Adipocyte (in vitro differentiated cells): ENCODE data around the gene NAV2.

Experiments used
- DNase-seq: peaks from one replicate; pipeline ENCODE4 v3.0.0-alpha.2; 2015; ENCODE audit warnings: low read depth
- H3K27me3 ChIP-seq: replicated peaks from 2 replicates; pipeline ENCODE4 v1.7.0; 2013; ENCODE audit warnings: mild to moderate bottlenecking, low read length, moderate library complexity; ENCODE audit not compliant: control insufficient read depth, insufficient read depth
- H3K36me3 ChIP-seq: 2 replicates; pipeline ENCODE4 v1.7.0; 2013; ENCODE audit warnings: low read length, mild to moderate bottlenecking, moderate library complexity; ENCODE audit not compliant: control insufficient read depth, insufficient read depth, severe bottlenecking
- H3K4me1 ChIP-seq: 2 replicates; pipeline ENCODE4 v1.7.0; 2013; ENCODE audit warnings: mild to moderate bottlenecking, low read length, moderate library complexity; ENCODE audit not compliant: control insufficient read depth, insufficient read depth
- H3K4me3 ChIP-seq: 2 replicates; pipeline ENCODE4 v1.7.0; 2013; ENCODE audit warnings: mild to moderate bottlenecking, low read length, moderate library complexity
- H3K9ac ChIP-seq: 2 replicates; pipeline ENCODE4 v1.7.0; 2013; ENCODE audit warnings: mild to moderate bottlenecking, low read length, moderate library complexity
- H3K9me3 ChIP-seq: 2 replicates; pipeline ENCODE4 v1.7.0; 2013; ENCODE audit warnings: mild to moderate bottlenecking, low read length, moderate library complexity; ENCODE audit not compliant: control insufficient read depth

NAV2 gene

GRCh38 chr11:20112291-20113148, 399.9 kb downstream of the NAV2 start:
- Histone ChIP-seq H3K4me3 (no peak overlapping the region), H3K36me3 (peaks cover 77% of the 10 kb centered on the region)

DNA sequence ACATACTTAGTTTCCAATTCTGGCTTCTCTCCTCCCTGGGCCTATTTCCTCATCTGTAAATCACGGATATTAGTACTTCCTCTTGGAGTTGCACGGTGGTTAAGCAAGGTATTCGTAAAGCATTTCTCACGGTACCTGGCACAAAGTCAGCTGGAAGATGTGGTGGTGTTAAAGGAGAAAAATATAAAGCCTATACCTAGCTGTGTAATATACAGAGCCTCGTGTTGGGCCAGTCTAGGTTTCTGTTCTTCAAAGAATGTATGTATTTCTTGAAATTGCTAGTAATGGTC, 400.5 kb downstream of the NAV2 start:
- H3K4me3 ChIP-seq, result no peak overlapping the region
- H3K27me3 ChIP-seq, result no peaks in the 10 kb centered on the region
- peaks cover 77% of the 10 kb centered on the region for H3K36me3 ChIP-seq
- H3K4me1 ChIP-seq, result peaks cover 47% of the 10 kb centered on the region
- H3K9me3 ChIP-seq, result no peaks in the 10 kb centered on the region
- H3K9ac ChIP-seq, result peak overlapping the region; percentile 61
- DNase-seq, result no peak

More at GRCh38 chr11:20112291-20113148, 399.9 kb downstream of the NAV2 start:
- H3K9me3 ChIP-seq, result no peaks in the 10 kb centered on the region
- peak overlapping the region; percentile 61 for H3K9ac ChIP-seq
- peak; percentile 94 for DNase-seq
- H3K4me1 ChIP-seq, result peaks cover 47% of the 10 kb centered on the region
- no peaks in the 10 kb centered on the region for H3K27me3 ChIP-seq

GRCh38 chr11:20114588-20114987, 402.0 kb downstream of the NAV2 start:
- DNase-seq, result no peak
- Histone ChIP-seq H3K36me3 (peaks cover 77% of the 10 kb centered on the region), H3K4me3 (no peak overlapping the region), H3K27me3 (no peaks in the 10 kb centered on the region), H3K9ac (no peak overlapping the region), H3K9me3 (no peaks in the 10 kb centered on the region), H3K4me1 (peaks cover 37% of the 10 kb centered on the region)

DNA sequence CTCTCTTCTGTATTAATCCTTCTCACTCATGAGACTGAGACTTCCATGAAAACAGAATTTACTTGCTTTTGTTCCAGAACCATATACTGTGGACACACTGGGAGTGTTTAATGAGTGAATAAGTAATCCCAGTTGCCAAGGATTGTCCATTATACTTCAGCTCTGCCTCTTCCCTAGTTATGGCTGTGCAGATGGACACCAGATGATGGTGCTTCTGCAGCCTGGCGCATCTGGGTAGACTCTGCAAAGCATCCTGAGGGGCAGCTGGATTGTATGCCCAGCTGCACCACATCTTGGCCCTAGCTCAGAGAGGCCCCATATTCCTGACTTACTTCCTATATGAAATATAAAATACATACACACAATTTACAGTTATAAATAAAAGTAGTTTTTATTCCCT, 404.2 kb downstream of the NAV2 start:
- Histone ChIP-seq H3K27me3 (no peaks in the 10 kb centered on the region), H3K9ac (no peak overlapping the region), H3K4me1 (peaks cover 15% of the 10 kb centered on the region), H3K9me3 (no peaks in the 10 kb centered on the region), H3K4me3 (no peak overlapping the region), H3K36me3 (peaks cover 80% of the 10 kb centered on the region)
- no peak for DNase-seq

DNA sequence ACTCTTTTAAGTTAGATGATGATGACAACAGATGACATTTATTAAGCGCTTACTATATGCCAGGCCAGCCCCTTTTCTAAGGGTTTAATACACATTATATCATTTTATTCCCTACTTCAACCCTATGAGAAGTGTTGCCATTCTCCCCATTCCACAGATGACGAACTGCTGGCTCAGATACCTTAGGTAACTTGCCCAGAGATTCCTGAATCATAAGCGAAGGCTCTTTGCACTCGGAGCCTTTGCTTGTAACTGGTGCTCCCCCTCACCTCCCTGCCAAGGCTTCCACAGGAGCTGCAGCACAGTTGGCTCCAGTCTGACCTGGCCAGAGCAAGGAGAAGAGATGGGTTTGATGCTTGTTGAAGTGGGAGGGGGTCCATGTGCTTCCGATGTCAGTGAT, 404.7 kb downstream of the NAV2 start:
- Histone ChIP-seq H3K9ac (no peak overlapping the region), H3K27me3 (no peaks in the 10 kb centered on the region), H3K4me1 (peaks cover 10% of the 10 kb centered on the region), H3K4me3 (no peak overlapping the region), H3K9me3 (no peaks in the 10 kb centered on the region), H3K36me3 (peaks cover 80% of the 10 kb centered on the region)
- no peak for DNase-seq

GRCh38 chr11:20118209-20118608, 405.6 kb downstream of the NAV2 start:
- H3K4me1 ChIP-seq, result peaks cover under 1% of the 10 kb centered on the region
- H3K27me3 ChIP-seq, result no peaks in the 10 kb centered on the region
- no peaks in the 10 kb centered on the region for H3K9me3 ChIP-seq
- peaks cover 75% of the 10 kb centered on the region for H3K36me3 ChIP-seq
- H3K4me3 ChIP-seq, result no peak overlapping the region
- H3K9ac ChIP-seq, result no peak overlapping the region
- no peak for DNase-seq

- H3K36me3 ChIP-seq, result peaks cover 65% of the 10 kb centered on the region
- no peak overlapping the region for H3K4me3 ChIP-seq
- no peak overlapping the region for H3K9ac ChIP-seq
- no peaks in the 10 kb centered on the region for H3K9me3 ChIP-seq
- DNase-seq, result no peak
- no peaks in the 10 kb centered on the region for H3K27me3 ChIP-seq
- no peaks in the 10 kb centered on the region for H3K4me1 ChIP-seq
These were observed 406.7 kb downstream of the NAV2 start for GRCh38 chr11:20119315-20119714.

- Histone ChIP-seq H3K36me3 (peaks cover 55% of the 10 kb centered on the region), H3K27me3 (no peaks in the 10 kb centered on the region), H3K4me3 (no peak overlapping the region), H3K9ac (no peak overlapping the region), H3K4me1 (no peaks in the 10 kb centered on the region), H3K9me3 (no peaks in the 10 kb centered on the region)
- DNase-seq, result no peak
These were observed 407.7 kb downstream of the NAV2 start for GRCh38 chr11:20120134-20120925.

DNA sequence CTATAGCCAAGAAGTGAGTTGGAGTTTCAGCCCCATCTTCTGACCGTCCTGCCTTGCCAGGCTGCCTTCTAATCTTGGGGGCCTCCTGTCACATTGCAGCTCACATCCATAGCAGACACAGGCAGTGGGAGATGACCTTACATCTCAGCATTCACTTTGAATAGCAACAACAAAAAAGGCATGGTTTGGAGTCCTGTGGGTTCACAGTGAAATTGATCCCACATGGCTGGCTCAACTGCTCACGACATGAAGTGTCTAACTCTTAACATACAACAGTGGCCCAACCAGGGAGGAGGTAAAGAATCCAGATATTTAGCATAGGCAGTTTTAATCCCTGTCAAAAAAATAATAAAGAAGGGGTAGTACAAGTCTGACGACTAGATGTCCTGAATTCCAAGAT, 409.5 kb downstream of the NAV2 start:
- H3K4me3 ChIP-seq, result no peak overlapping the region
- H3K9me3 ChIP-seq, result no peaks in the 10 kb centered on the region
- no peaks in the 10 kb centered on the region for H3K27me3 ChIP-seq
- no peaks in the 10 kb centered on the region for H3K4me1 ChIP-seq
- DNase-seq, result peak; percentile 41
- H3K36me3 ChIP-seq, result peaks cover 39% of the 10 kb centered on the region
- no peak overlapping the region for H3K9ac ChIP-seq

- Histone ChIP-seq H3K27me3 (no peaks in the 10 kb centered on the region), H3K9me3 (no peaks in the 10 kb centered on the region), H3K4me1 (no peaks in the 10 kb centered on the region), H3K36me3 (peaks cover 1% of the 10 kb centered on the region), H3K4me3 (no peak overlapping the region), H3K9ac (no peak overlapping the region)
- DNase-seq, result peak; percentile 58
These were observed 413.3 kb downstream of the NAV2 start for GRCh38 chr11:20125927-20126326.

GRCh38 chr11:20126724-20127123, 414.1 kb downstream of the NAV2 start:
- H3K4me3 ChIP-seq, result no peak overlapping the region
- no peaks in the 10 kb centered on the region for H3K9me3 ChIP-seq

More at GRCh38 chr11:20126724-20127123, 414.1 kb downstream of the NAV2 start:
- peaks cover 1% of the 10 kb centered on the region for H3K4me1 ChIP-seq
- no peak for DNase-seq
- no peaks in the 10 kb centered on the region for H3K27me3 ChIP-seq
- H3K9ac ChIP-seq, result no peak overlapping the region
- no peaks in the 10 kb centered on the region for H3K36me3 ChIP-seq
